Stomach (tissue), 4 donors: ENCODE results near the gene GOLGB1.

Source experiments
- CTCF ChIP-seq, 7 experiments: fragments of 450-650 bp in 4 of 7; fragments of 200-600 bp in 3 of 7; sonication (generic) in 3 of 7; IDR thresholded peaks; one replicate each; pipeline ENCODE4 v1.5.1; 2016 to 2019; ENCODE audit warnings: antibody characterized with exemption in 7 of 7, control low read depth in 2 of 7, mild to moderate bottlenecking in 1 of 7
- POLR2A ChIP-seq, 4 donors: fragments of 450-650 bp; IDR thresholded peaks; one replicate each; pipeline ENCODE4 v1.6.1; 2016; ENCODE audit warnings: antibody characterized with exemption in 4 of 4, control low read depth in 2 of 4, mild to moderate bottlenecking in 1 of 4, moderate library complexity in 1 of 4

- TF ChIP-seq CTCF (IDR thresholded peaks at IDR 0.05) (no peak), POLR2A (IDR thresholded peaks at IDR 0.05) (no peak)
Measured at GRCh38 chr3:121710347-121710746, 39.2 kb downstream of the GOLGB1 start.
